CD4-positive, alpha-beta T cell treated with Interferon alpha-2 for 1 hour (primary cell): Measurements from ENCODE around the gene COL4A3.

Experiments used
- DNase-seq, 2 donors: peaks; one replicate each; pipeline ENCODE4 v3.0.0-alpha.2; 2020 to 2022

COL4A3 gene

GRCh38 chr2:227296671-227297405 is 132.4 kb downstream of the COL4A3 start:
- DNase-seq, result no peak

- DNase-seq, result no peak
Observed at GRCh38 chr2:227301523-227301922, 137.1 kb downstream of the COL4A3 start.

- no peak for DNase-seq
Observed at GRCh38 chr2:227308784-227309183, 144.4 kb downstream of the COL4A3 start.

DNA sequence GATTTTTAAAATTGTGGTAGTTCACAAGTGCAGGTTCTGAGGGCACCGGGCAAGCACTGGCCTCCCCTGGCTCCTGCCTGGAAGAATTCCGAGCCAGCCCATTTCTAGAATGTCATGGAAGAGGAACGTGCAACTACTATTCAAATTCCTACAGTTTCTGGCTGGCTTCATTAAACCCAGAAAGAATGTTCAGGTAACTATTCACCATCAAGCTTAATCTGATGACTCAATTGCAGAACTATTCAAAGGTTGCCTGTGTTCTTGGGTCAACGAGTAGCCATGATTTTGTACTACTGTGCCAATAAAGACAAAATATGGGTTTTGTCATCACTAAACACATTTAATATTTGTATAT is 146.3 kb downstream of the COL4A3 start:
- DNase-seq, result no peak

GRCh38 chr2:227311861-227312506 is 147.6 kb downstream of the COL4A3 start:
- no peak for DNase-seq

- DNase-seq, result no peak
Observed at GRCh38 chr2:227312579-227312978, 148.2 kb downstream of the COL4A3 start.

- DNase-seq, result no peak
Observed at GRCh38 chr2:227313310-227313709, 148.9 kb downstream of the COL4A3 start.

DNA sequence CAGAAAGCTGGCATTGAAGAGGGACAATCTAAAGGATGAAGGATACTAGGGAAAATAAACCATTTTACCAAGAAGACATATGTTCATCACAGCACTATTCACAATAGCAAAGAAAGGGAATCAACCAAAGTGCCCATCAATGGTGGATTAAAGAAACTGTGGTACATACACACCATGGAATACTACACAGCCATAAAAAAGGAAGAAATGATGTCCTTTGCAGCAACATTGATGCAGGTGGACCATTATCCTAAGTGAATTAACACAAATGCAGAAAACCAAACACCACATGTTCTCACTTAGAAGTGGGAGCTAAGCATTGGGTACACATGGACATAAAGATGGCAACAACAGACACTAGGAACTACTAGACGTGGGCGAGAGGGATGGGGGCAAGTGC is 153.4 kb downstream of the COL4A3 start:
- DNase-seq, result no peak

- DNase-seq, result no peak
Observed at GRCh38 chr2:227320305-227321094, 156.1 kb downstream of the COL4A3 start.

DNA sequence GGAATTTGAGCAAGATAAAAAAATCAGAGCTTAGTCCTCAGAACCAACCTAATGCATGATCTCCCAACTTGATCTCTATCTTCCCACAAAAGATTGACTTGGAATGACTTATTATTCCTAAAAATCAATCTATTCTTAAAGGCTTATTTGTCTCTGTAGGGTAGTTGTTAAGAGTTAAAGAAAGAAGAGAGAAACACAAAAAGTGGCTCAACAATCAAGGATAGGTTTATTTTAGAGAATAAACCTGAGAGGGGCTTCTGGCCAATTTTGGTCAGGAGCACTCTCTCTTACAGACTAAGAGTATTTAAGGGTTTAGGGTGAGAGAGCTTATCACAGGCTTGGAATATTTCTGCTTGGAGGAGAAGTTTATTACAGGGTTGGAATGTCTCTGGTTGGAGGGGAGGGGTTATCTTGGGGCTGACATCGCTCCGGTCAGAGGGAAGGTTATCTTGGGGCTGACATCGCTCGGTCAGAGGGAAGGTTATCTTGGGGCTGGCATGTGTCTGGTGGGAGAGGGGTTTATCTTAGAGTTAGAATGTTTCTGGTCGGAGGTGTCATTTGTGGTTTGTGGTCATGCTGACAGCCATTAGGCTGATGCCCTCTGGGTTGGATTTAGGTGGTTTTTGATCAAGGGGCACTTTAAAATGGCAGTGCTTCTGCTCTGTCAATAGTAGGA is 158.2 kb downstream of the COL4A3 start:
- no peak for DNase-seq

GRCh38 chr2:227323818-227324217 is 159.4 kb downstream of the COL4A3 start:
- no peak for DNase-seq

GRCh38 chr2:227324642-227324994 is 160.2 kb downstream of the COL4A3 start:
- DNase-seq, result no peak

GRCh38 chr2:227324995-227325838 is 160.8 kb downstream of the COL4A3 start, which contains the start of gene MFF:
Gene MFF, plus strand, starts transcription at chr2:227325251. Its CDS starts 5,415 bp downstream, at chr2:227330666.
- peak; percentile 93 to 95 for DNase-seq

GRCh38 chr2:227325839-227326195 is 161.4 kb downstream of the COL4A3 start:
- no peak for DNase-seq

GRCh38 chr2:227326783-227327182 is 162.4 kb downstream of the COL4A3 start:
- no peak for DNase-seq

GRCh38 chr2:227335713-227336112 is 171.3 kb downstream of the COL4A3 start:
- no peak for DNase-seq

DNA sequence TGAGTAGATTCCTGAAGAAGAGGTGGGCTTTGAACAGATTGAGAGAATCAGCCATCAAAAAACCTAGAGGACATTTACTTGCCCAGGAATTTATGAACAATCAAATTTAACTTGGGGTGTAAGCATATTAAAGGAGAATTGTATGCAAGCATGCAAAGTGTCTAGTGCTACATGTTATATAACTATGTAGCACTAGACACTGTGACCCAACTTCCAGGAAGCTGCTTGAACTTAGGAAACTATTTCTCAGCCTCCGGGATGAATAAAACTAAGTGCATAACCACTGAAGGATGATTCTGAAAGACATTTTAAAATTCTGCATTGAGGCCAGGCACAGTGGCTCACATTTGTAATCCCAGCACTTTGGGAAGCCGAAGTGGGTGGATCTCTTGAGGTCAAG is 173.0 kb downstream of the COL4A3 start:
- no peak for DNase-seq

GRCh38 chr2:227339098-227339599 is 174.7 kb downstream of the COL4A3 start:
- DNase-seq, result no peak

DNA sequence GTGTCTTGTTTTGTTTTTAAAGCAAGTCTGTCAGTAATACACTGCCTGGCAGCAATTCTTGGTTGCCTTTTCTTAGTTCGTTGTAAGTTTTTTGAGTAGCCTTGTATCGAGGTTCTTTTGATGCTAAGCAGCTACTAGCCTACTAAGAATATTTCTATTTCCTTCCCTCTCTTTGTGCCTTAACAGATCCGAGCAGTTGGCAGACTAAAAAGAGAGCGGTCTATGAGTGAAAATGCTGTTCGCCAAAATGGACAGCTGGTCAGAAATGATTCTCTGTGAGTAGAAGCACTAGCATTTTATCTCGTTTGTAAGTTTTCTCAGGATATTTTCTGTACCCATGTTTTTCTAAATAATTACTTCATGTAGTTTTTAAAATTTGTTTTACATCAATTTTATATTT is 175.7 kb downstream of the COL4A3 start:
- no peak for DNase-seq

DNA sequence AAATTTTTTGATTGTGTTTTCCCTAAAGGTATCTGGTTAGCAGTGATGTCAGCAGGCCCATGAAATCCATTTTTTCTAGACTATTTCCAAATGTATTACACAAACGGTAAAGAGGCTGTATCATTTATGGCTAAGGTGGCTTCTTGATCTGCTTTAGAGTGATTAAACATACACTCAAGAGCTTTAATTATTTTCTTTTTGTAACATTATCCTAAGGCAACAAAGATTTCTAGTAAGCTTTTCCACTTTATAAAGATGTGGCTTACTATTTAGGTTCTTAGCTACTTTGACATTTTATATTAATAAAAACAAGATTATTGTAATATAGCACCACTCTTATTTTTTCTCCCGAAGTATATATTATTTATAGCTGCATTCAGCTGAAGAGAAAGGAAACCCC is 177.1 kb downstream of the COL4A3 start:
- DNase-seq, result no peak

DNA sequence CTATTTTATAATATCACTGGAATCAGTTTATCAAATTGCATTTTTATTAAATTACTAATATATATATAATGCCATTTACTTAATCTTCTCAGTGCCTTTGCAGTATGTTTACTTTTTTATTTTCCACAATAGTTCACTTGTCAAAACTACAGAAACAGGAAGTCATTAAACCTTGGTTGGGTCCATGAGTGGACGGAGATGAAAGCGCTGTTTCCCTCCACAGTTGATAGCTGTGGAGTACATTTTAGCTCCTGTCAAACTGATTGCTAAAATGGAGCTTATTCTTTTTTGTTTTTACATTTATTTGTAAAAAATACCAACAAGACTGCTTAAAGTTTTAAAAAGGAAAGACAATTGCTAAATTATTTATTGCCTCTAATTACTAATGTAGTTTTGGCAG is 179.8 kb downstream of the COL4A3 start:
- no peak for DNase-seq

DNA sequence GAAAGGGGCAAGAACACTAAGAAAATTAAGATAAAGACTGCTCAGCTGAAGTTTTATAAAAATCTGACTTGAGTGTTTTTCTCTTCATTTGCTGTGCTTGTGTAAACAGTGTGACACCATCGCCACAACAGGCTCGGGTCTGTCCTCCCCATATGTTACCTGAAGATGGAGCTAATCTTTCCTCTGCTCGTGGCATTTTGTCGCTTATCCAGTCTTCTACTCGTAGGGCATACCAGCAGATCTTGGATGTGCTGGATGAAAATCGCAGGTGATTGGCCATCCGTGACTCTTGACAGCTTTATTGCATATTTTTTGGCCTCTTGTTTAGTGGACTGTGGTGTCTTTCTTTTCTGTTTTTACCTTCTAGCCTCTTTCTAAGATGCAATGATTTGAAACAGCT is 182.7 kb downstream of the COL4A3 start:
- DNase-seq, result no peak
